Liver (tissue), 3 donors: Measurements from ENCODE around the gene PFKFB3.

Experiments
- CTCF ChIP-seq: fragments of 150-350 bp; IDR thresholded peaks from 2 replicates; pipeline ENCODE4 v1.5.1; 2017; ENCODE audit warnings: improper control_type of control experiment, low read depth, low read length; ENCODE audit not compliant: missing input control
- EGR1 ChIP-seq, 2 donors: IDR thresholded peaks; 2 replicates each; pipeline ENCODE4 v1.6.1; 2016 to 2018; ENCODE audit warnings: antibody characterized with exemption in 2 of 2, low read depth in 2 of 2
- FOXA1 ChIP-seq: IDR thresholded peaks from 2 replicates; pipeline ENCODE4 v1.6.1; 2016; ENCODE audit warnings: antibody characterized with exemption
- GABPA ChIP-seq, 2 donors: IDR thresholded peaks in 1 of 2; conservative IDR thresholded peaks in 1 of 2; 2 replicates each; pipeline ENCODE4 v1.6.1; 2016; ENCODE audit warnings: antibody characterized with exemption in 2 of 2, mild to moderate bottlenecking in 1 of 2, moderate library complexity in 1 of 2
- HNF4A ChIP-seq, 2 donors: conservative IDR thresholded peaks; 2 replicates each; pipeline ENCODE4 v1.6.1; 2016; ENCODE audit warnings: antibody characterized with exemption in 2 of 2, mild to moderate bottlenecking in 2 of 2
- JUND ChIP-seq, 2 donors: IDR thresholded peaks; 2 replicates each; pipeline ENCODE4 v1.6.1; 2016; ENCODE audit warnings: antibody characterized with exemption in 2 of 2
- MAX ChIP-seq: IDR thresholded peaks from 2 replicates; pipeline ENCODE4 v1.6.1; 2016; ENCODE audit warnings: antibody characterized with exemption
- RAD21 ChIP-seq, 2 donors: IDR thresholded peaks; 2 replicates each; pipeline ENCODE4 v1.6.1; 2016; ENCODE audit warnings: antibody characterized with exemption in 2 of 2, mild to moderate bottlenecking in 2 of 2
- TAF1 ChIP-seq: conservative IDR thresholded peaks from 2 replicates; pipeline ENCODE4 v1.6.1; 2016; ENCODE audit warnings: antibody characterized with exemption, mild to moderate bottlenecking
- YY1 ChIP-seq: IDR thresholded peaks from 2 replicates; pipeline ENCODE4 v1.6.1; 2016; ENCODE audit warnings: antibody characterized with exemption, mild to moderate bottlenecking
- TF ChIP-seq, protein P1 (sequence below): IDR thresholded peaks from 2 replicates; pipeline ENCODE4 v1.6.1; 2016; ENCODE audit warnings: antibody characterized with exemption, mild to moderate bottlenecking
- donor health status: healthy.
- donor health status: healthy.

- TF ChIP-seq CTCF (no peak), GABPA (IDR thresholded peaks at IDR 0.05 in 1 of 2, conservative IDR thresholded peaks at IDR 0.05 in 1 of 2) (no peak), RAD21 (IDR thresholded peaks at IDR 0.05) (no peak), EGR1 (IDR thresholded peaks at IDR 0.05; ENCODE audit: low read depth in 2 of 2) (peak in 1 of 2 donors; percentile 56), YY1 (no peak), FOXA1 (no peak), HNF4A (conservative IDR thresholded peaks at IDR 0.05) (no peak), JUND (IDR thresholded peaks at IDR 0.05) (no peak), MAX (no peak), TAF1 (no peak)
- TF ChIP-seq, protein P1, sequence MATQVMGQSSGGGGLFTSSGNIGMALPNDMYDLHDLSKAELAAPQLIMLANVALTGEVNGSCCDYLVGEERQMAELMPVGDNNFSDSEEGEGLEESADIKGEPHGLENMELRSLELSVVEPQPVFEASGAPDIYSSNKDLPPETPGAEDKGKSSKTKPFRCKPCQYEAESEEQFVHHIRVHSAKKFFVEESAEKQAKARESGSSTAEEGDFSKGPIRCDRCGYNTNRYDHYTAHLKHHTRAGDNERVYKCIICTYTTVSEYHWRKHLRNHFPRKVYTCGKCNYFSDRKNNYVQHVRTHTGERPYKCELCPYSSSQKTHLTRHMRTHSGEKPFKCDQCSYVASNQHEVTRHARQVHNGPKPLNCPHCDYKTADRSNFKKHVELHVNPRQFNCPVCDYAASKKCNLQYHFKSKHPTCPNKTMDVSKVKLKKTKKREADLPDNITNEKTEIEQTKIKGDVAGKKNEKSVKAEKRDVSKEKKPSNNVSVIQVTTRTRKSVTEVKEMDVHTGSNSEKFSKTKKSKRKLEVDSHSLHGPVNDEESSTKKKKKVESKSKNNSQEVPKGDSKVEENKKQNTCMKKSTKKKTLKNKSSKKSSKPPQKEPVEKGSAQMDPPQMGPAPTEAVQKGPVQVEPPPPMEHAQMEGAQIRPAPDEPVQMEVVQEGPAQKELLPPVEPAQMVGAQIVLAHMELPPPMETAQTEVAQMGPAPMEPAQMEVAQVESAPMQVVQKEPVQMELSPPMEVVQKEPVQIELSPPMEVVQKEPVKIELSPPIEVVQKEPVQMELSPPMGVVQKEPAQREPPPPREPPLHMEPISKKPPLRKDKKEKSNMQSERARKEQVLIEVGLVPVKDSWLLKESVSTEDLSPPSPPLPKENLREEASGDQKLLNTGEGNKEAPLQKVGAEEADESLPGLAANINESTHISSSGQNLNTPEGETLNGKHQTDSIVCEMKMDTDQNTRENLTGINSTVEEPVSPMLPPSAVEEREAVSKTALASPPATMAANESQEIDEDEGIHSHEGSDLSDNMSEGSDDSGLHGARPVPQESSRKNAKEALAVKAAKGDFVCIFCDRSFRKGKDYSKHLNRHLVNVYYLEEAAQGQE, result no peak
These were observed 1.3 kb downstream of the PFKFB3 start for GRCh38 chr10:6204063-6204340.
